Stimulated activated naive B cell treated with anti-CD40 and anti-IgM and Interleukin-4, amounts not matched to agents 10 μg/mL and 1 μg/mL and 100 μg/mL, for 72 hours (primary cell): ENCODE results near the gene POFUT1.
"Not testable (repeated sequence)": the region's sequence is repeated elsewhere in the genome, so short reads cannot be mapped to it uniquely, and the experiment has no call there.

ENCODE experiments used
- ATAC-seq, 2 donors: fragments of 150-1000 bp; cut with Tn5 transposase; replicated peaks; 2 replicates each; pipeline ENCODE4 v1.10.0; 2021; ENCODE audit warnings: moderate library complexity in 1 of 2
- DNase-seq: peaks from one replicate; pipeline ENCODE4 v3.0.0; 2021
- H3K27ac Mint-ChIP-seq: one replicate; pipeline ENCODE4 v1.8.0; 2022; ENCODE audit warnings: mild to moderate bottlenecking, mixed read lengths
- H3K27me3 Mint-ChIP-seq, 2 donors: one replicate each; pipeline ENCODE4 v1.8.0; 2022; ENCODE audit warnings: mixed read lengths in 2 of 2
- H3K36me3 Mint-ChIP-seq, 2 donors: one replicate each; pipeline ENCODE4 v1.8.0; 2022; ENCODE audit warnings: mixed read lengths in 2 of 2, mild to moderate bottlenecking in 1 of 2
- H3K4me1 Mint-ChIP-seq, 2 donors: one replicate each; pipeline ENCODE4 v1.8.0; 2022; ENCODE audit warnings: mixed read lengths in 2 of 2, mild to moderate bottlenecking in 1 of 2
- H3K4me3 Mint-ChIP-seq, 2 donors: one replicate each; pipeline ENCODE4 v1.8.0; 2022; ENCODE audit warnings: mild to moderate bottlenecking in 2 of 2, mixed read lengths in 2 of 2, moderate library complexity in 1 of 2
- H3K9me3 Mint-ChIP-seq, 2 donors: one replicate each; pipeline ENCODE4 v1.8.0; 2022; ENCODE audit warnings: mixed read lengths in 2 of 2, mild to moderate bottlenecking in 1 of 2

POFUT1 gene

DNA sequence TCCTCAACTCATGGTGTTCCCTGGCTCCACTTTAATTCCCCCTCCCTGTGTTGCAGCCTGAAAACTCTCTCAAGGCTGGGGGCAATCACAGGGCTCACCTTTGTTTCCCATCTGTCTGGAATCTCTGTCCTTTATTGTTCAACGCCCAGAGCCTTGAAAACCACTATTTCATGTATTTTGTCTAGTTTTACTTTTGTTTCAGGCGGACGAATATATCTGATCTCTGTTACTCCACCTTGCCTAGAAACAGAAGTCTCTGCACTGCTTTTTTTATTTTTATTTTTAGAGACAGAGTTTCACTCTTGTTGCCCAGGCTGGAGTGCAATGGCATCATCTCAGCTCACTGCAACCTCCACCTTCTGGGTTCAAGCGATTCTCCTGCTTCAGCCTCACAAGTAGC, 27.7 kb upstream of the POFUT1 start:
- Mint-ChIP-seq H3K36me3 (peaks cover 0 to 4% of the 10 kb centered on the region in 2 donors), H3K4me1 (no peaks in the 10 kb centered on the region), H3K27me3 (peaks cover 0 to 4% of the 10 kb centered on the region in 2 donors), H3K27ac (no peak overlapping the region), H3K9me3 (no peaks in the 10 kb centered on the region), H3K4me3 (no peak overlapping the region)
- no peak for ATAC-seq
- no peak for DNase-seq

DNA sequence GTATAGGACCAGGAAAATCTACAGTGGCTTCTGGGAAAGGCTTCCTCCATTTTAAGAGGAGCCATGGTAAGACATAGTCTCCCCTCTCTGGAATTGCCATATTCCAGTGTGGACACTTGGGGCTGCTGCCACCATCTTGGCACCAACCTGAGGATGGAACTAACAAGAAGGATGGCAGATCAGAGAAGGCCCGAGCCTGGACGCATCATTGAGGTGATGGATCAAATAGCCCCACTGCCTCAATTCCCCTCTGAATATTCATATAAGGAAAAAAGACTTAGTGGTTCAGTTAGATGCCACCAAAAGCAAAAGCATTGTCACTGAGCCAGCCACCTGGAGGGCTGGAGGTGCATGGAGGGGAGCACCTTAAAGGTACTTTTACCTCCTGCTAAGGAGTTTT, 26.1 kb upstream of the POFUT1 start:
- Mint-ChIP-seq H3K36me3 (peaks cover 0 to 4% of the 10 kb centered on the region in 2 donors), H3K4me1 (no peaks in the 10 kb centered on the region), H3K27me3 (peaks cover 0 to 7% of the 10 kb centered on the region in 2 donors)

DNA sequence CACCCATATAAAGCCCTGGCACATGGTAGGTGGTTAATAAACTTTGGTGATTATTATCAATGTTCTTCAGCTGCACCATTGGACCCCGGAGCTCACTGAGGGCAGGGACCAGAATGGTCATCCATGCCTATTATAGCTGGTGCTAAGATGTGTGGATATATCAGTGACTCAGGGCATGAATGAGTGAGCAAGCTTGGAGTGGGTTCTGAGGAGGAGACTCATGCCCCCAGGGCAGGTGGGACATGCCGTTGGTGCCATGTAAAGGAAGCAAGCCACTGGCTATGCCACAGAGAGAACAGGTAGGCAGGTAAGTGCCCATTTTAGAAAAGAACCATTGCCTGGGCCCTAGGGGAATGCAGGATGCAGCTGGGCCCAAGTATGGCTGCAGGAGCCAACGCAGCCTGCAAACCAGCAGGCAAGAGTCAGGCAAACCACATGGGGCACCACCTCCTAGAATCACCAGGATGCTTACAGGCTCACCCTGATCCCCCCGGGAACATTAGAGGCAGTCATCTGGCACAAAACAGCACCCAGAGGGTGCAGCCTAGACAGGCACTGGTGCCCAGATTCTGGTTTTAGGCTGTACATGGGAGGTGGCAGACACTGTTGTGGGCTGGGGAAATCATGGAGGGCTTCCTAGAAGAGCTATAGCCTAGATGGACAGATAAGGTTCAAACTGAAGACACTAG, 23.6 kb upstream of the POFUT1 start:
- peaks cover 3 to 6% of the 10 kb centered on the region in 2 donors for H3K4me1 Mint-ChIP-seq
- DNase-seq (no peak), ATAC-seq (peak; percentile 14 to 31)
- no peak overlapping the region for H3K4me3 Mint-ChIP-seq
- H3K27me3 Mint-ChIP-seq, result peaks cover 10 to 11% of the 10 kb centered on the region in 2 donors
- no peak overlapping the region for H3K27ac Mint-ChIP-seq
- H3K36me3 Mint-ChIP-seq, result peaks cover 3 to 4% of the 10 kb centered on the region in 2 donors
- no peaks in the 10 kb centered on the region for H3K9me3 Mint-ChIP-seq

More for the DNA sequence above, 26.1 kb upstream of the POFUT1 start:
- H3K4me3 Mint-ChIP-seq, result no peak overlapping the region
- H3K9me3 Mint-ChIP-seq, result no peaks in the 10 kb centered on the region
- DNase-seq (no peak), ATAC-seq (no peak)
- peak overlapping the region; percentile 59 for H3K27ac Mint-ChIP-seq

DNA sequence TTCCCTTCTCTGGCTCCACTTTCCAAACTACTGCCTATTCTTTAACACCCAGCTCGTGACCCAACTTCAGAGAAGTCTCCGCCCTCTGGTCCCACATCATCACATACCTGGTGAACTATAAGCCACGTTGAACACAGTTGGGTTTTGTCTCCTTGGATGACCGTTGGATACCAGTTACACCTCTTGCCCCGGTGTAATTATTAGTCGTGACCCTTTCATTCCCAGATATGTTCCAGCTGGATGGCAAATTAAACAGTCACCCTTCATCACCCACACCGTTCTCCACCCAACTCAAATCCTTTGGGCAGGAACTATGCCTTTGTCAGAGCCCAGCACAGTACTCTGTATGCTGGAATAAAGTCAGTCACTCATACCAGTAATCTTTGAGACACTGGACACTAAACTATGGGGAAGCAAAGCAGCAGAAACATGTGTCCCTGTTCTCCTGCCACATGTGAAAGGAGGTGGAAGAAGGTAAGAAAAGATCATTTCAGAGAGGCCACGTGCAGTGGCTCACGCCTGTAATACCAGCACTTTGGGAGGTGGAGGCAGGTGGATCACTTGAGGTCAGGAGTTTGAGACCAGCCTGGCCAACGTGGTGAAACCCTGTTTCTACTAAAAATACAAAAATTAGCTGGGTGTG, 22.6 kb upstream of the POFUT1 start:
- H3K27me3 Mint-ChIP-seq, result peaks cover 10 to 11% of the 10 kb centered on the region in 2 donors
- no peak for ATAC-seq

DNA sequence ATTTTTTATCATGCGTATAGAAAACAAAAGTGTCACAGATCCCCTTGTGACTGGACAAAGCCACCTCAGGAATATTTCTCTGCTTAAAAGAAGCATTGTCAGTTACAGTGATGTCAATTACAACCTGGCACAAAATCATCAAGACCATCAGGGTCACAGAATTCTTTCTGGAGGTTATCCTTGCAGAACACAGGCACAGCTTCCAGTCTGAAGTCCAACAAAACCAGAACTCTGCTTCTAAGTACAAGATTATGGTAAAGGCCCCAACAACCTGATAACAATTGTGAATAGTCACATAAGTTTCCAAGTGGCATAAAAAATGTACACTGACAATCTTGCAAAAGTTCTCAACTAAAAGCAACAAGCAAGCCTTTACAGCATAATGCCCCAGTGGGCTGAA, 21.2 kb upstream of the POFUT1 start:
- H3K4me1 Mint-ChIP-seq, result peaks cover 13 to 21% of the 10 kb centered on the region in 2 donors
- no peaks in the 10 kb centered on the region for H3K9me3 Mint-ChIP-seq
- H3K4me3 Mint-ChIP-seq, result no peak overlapping the region
- H3K36me3 Mint-ChIP-seq, result peaks cover 4 to 6% of the 10 kb centered on the region in 2 donors
- ATAC-seq (no peak), DNase-seq (no peak)
- no peak overlapping the region for H3K27ac Mint-ChIP-seq
- peaks cover 10 to 11% of the 10 kb centered on the region in 2 donors for H3K27me3 Mint-ChIP-seq

More for the DNA sequence above, 22.6 kb upstream of the POFUT1 start:
- H3K27ac Mint-ChIP-seq, result no peak overlapping the region
- peaks cover 3 to 4% of the 10 kb centered on the region in 2 donors for H3K36me3 Mint-ChIP-seq
- H3K4me1 Mint-ChIP-seq, result peaks cover 7 to 13% of the 10 kb centered on the region in 2 donors
- no peak for DNase-seq
- H3K4me3 Mint-ChIP-seq, result no peak overlapping the region
- no peaks in the 10 kb centered on the region for H3K9me3 Mint-ChIP-seq

DNA sequence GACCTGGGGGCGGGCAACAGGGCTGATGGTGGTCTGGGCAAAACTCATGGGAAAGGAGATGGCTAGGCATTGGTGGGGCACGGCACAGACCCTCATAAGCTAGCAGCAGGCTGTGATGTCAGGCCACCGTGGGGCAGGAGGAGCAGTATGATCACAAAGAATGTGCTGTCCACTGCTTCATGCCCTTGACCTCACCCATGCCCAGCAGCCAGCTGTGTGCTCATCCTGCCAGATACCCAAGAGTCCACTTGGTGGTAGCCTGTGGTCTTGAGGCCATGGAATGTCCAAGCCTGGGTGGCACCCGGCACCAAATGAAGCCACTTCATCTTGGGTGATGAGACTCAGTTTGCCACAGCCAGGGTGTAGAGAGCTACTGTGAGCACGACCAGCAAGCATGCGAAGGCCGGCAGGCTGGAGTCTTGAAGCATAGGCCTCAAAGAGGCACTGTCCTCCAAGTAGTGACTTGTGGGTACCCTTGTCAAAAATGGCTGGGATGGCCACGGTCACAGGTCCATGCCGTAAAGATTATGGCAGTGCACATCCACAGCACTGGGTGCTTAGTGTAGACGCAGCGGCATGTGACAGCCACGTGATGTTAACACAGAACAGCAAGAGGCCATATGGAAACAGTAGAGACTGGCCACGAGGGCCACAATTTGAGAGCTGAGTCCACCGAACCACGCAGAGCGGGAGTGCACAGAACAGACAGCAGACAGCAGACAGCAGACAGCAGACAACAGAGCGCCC, 19.1 kb upstream of the POFUT1 start:
- ATAC-seq (no peak), DNase-seq (no peak)
- H3K36me3 Mint-ChIP-seq, result peaks cover 6 to 11% of the 10 kb centered on the region in 2 donors
- peaks cover 7 to 10% of the 10 kb centered on the region in 2 donors for H3K27me3 Mint-ChIP-seq
- peak overlapping the region in 1 of 2 donors; percentile 82 for H3K4me3 Mint-ChIP-seq
- peaks cover 13 to 21% of the 10 kb centered on the region in 2 donors for H3K4me1 Mint-ChIP-seq
- H3K27ac Mint-ChIP-seq, result peak overlapping the region; percentile 42
- H3K9me3 Mint-ChIP-seq, result no peaks in the 10 kb centered on the region

DNA sequence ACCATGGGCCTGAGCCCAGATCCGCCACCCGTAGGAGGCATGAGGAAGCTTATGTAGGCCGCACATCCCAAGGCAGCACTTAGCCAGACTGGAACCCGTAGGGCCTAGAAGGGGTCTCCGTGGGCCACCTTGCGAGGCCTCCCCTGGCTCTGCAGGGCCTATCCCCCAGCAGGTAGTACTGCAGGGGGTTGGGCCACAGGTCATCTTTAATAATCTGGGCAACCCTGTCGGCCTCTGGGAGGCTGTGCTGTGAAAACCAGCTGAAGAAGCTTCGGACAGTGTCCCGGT, 18.6 kb upstream of the POFUT1 start:
- peaks cover 10 to 16% of the 10 kb centered on the region in 2 donors for H3K36me3 Mint-ChIP-seq
- peaks cover 13 to 21% of the 10 kb centered on the region in 2 donors for H3K4me1 Mint-ChIP-seq
- no peak overlapping the region for H3K27ac Mint-ChIP-seq
- H3K4me3 Mint-ChIP-seq, result peak overlapping the region; percentile 80 to 82
- ATAC-seq (no peak), DNase-seq (no peak)
- H3K9me3 Mint-ChIP-seq, result no peaks in the 10 kb centered on the region
- H3K27me3 Mint-ChIP-seq, result peaks cover 7 to 10% of the 10 kb centered on the region in 2 donors

DNA sequence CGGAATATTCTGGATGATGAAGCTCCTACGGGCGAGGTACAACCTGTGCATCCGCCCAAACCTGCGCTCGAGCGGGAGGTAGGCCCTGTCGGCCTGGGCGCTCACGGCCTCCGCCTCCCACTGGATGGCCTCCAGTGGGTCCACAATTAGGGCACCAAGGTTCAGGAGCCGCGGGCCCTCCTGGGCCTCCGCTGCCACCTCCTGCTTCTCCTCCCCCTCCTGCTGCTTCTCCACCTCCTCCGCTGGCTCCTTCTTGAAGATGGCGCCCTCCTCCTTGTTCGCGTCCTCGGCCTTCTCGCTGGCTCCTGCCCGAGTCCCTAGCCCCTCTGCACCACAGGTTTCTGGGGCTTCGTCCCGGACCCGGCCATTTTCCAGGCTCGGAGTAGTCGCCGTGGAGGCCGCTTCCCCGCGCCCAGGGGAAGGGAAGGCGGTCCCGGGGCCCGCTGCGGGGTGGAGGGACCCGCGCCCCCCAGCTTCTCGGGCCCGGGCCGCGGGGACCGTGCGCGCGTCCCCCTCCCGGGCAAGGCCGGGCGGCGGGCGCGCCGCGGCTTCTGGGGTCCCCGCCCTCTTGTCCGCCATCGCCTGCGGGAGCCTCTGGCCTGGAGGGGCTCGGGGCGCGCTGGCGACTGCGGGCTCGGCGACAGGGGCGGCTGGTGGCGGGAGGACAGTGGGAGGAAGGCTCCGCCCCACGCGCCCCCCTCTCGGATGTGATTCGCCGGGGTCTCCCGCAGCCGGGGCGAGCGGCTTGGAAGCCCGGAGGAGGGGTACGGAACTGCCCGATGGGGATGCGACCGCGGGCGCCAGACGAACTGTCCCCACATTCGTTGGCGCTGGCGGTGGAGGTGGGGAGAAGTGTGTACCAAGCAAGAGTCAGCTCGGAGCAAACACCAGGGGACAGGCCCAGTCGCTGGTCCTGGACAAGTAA, 17.7 kb upstream of the POFUT1 start:
- Mint-ChIP-seq H3K27ac (peak overlapping the region; percentile 82), H3K36me3 (peaks cover 15 to 21% of the 10 kb centered on the region in 2 donors)

DNA sequence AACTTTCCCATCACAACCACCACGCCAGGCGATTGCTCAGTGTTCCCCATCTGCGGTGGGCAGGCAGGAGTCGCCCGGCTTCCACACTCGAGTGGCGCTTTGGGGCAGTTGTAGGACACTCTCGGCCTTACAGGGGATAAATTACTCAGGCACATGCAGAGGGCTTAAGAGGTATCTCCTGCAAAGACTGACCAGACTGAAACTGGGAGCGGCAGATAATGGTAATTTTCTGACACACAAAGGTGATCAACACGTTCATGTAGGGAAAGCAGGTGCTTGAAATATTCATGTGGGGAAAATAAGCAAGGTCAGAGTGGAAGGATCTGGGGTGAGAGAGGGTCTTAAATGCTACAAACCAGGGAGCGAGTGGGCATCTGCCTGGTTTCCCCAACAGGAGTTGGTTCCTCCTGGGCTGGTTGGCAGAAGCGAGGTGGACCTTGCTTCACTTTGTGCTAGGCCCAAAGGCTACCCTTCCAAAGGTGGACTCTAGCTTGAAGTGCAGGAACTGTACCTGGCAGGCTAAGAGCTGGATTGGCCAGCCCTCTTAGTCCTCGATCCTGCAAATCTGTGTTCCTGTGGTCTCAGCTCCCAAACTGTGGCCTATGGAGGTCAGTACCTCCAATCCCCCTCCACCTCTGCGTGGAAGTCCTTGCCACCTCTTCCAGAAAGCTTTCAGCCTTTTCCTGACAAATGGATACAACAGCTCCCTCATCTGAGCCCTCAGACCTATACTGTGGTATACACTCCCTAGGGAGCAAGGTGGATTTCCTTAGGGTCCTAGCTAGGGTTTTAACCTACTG, 16.9 kb upstream of the POFUT1 start:
- DNase-seq, result no peak
- Mint-ChIP-seq H3K4me3 (peak overlapping the region; percentile 72 to 80), H3K4me1 (peaks cover 19 to 27% of the 10 kb centered on the region in 2 donors), H3K36me3 (peaks cover 23 to 29% of the 10 kb centered on the region in 2 donors), H3K27me3 (peaks cover 4 to 10% of the 10 kb centered on the region in 2 donors), H3K9me3 (no peaks in the 10 kb centered on the region), H3K27ac (peak overlapping the region; percentile 82)
- ATAC-seq, result no peak

More for the DNA sequence above, 17.7 kb upstream of the POFUT1 start:
- ATAC-seq, result peak; percentile 63 to 71
- H3K27me3 Mint-ChIP-seq, result peaks cover 7 to 10% of the 10 kb centered on the region in 2 donors
- H3K9me3 Mint-ChIP-seq, result no peaks in the 10 kb centered on the region
- DNase-seq, result no peak
- peaks cover 15 to 26% of the 10 kb centered on the region in 2 donors for H3K4me1 Mint-ChIP-seq
- H3K4me3 Mint-ChIP-seq, result peak overlapping the region; percentile 80 to 82

DNA sequence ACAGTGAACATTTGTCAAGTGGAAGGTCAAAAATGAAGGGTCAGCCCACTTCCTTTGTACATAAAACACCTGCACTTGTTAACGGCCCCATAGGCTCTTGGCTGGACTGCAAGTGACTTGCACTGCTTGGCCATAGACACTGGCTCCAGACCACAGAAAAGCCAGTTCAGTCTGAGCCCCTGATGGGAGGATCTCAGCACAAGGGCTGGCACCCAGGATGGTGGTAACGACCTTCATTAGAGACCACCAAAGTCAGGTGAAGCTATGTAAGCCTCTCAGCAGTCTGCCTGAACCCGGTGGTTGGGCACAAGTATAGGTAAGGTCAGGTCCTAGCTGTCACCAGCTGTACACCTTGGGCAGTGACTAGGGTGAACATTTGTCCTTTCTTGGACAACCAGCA, 16.3 kb upstream of the POFUT1 start:
- Mint-ChIP-seq H3K9me3 (no peaks in the 10 kb centered on the region), H3K36me3 (peaks cover 29 to 35% of the 10 kb centered on the region in 2 donors), H3K27me3 (peaks cover 4 to 10% of the 10 kb centered on the region in 2 donors), H3K27ac (no peak overlapping the region), H3K4me3 (no peak overlapping the region), H3K4me1 (peaks cover 19 to 27% of the 10 kb centered on the region in 2 donors)
- ATAC-seq, result no peak
- no peak for DNase-seq

DNA sequence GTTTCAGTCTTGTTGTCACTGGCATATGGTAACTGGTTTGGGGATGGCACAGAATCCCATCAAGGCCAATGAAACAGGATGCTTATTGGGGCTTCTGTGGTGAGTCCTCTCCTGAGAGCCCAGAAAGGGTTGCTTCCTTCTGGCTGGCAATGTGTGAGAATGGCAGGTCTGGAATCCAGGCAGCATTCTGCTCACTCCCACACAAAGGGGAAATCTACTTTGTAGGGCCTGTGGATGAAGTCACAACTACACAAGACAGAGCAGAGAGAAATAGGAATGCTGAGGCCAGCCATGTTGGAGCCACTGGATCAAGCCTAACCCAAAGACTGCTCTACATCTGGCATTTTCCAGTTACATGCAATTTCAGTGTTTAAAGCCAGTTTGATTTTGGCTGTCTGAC, 15.8 kb upstream of the POFUT1 start:
- Mint-ChIP-seq H3K9me3 (no peaks in the 10 kb centered on the region), H3K4me3 (no peak overlapping the region), H3K36me3 (peaks cover 30 to 39% of the 10 kb centered on the region in 2 donors), H3K27ac (no peak overlapping the region), H3K27me3 (peaks cover 4 to 10% of the 10 kb centered on the region in 2 donors), H3K4me1 (peaks cover 19 to 27% of the 10 kb centered on the region in 2 donors)
- no peak for ATAC-seq
- no peak for DNase-seq

DNA sequence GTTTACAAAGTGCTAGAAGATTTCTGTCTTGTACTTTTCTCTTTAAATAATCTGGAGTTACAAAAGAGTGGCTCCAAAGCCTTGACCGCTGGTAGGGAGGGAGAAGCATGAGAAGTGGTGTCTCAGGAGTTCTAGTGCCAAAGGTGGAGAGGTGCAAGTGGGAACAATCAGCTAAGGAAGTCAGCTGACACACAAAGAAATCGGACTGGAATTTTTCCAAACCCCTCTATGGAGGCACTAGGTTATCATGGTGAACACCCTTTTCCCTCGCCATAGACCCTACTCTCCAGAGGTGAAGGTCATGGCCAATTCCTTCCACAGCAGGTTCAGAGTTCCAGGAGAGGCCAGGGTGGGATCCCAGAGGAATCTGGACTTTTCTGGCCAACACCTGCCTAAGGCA, 15.0 kb upstream of the POFUT1 start:
- Mint-ChIP-seq H3K9me3 (no peaks in the 10 kb centered on the region), H3K4me1 (peaks cover 21 to 27% of the 10 kb centered on the region in 2 donors), H3K27ac (no peak overlapping the region), H3K4me3 (no peak overlapping the region), H3K36me3 (peaks cover 31 to 46% of the 10 kb centered on the region in 2 donors), H3K27me3 (peaks cover 4 to 10% of the 10 kb centered on the region in 2 donors)
- ATAC-seq (no peak), DNase-seq (no peak)

DNA sequence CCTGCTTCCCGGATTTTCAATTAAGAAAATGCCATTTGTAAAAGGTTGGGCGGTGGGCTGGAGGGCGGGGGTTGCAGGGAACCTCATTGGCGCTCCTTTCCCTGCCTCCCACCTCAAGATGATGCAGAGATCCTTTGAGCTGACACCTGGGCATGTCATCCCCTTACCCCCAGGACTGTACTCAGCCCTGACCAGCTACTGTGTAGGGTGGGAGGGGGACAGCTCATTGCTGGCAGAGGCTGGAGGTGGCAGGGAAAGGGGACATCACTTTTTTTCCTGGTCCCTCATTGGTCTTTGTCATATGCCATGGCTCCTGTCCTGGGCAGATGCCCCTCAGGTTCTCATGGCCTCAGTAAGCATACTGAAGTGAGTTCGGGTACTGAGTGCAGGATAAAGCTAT, 14.3 kb upstream of the POFUT1 start:
- not testable (repeated sequence) for H3K27ac Mint-ChIP-seq, H3K9me3 Mint-ChIP-seq, ATAC-seq, DNase-seq, H3K4me3 Mint-ChIP-seq, H3K27me3 Mint-ChIP-seq
- Mint-ChIP-seq H3K4me1 (peaks cover 22 to 27% of the 10 kb centered on the region in 2 donors), H3K36me3 (peaks cover 34 to 50% of the 10 kb centered on the region in 2 donors)
